ENCODE results near the gene ZFHX2.

DNA sequence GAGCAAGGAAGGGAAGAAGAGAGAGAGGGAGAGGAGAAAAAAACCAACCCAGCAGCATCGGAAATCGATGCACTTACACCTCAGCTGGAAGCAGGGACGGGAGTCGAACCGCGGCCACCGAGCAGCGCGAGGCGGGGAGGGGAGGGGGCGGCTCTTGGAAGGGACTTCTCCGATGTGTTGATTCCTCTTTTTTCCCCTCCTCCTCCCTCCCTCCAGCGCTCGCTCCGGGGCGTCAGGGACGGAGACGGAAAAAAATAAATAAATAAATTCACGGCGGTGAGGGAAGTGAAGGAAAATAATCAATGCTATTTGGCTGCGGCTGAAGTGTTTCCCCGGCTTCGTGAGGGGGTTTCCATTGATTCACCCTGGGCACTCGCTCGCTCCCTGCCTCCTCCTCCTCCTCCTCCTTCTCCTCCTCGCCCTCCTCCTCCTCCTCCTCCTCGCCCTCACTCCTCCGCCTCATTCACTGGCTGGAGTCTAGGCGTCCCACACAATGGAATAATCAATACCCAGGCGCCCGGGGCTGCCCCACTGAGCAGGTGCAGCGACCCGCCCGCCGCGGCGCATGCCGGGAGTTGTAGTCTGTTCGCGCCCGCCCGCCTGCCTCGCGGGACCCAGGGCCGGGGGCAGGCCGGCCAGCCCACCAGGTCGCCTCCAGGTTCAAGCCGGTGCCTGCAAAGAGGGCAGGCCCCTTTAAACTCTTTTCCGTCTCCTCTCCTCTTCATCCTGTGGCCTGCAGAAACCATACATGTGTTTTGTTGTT is at the start of gene ZFHX2:
- TF ChIP-seq, protein P1, sequence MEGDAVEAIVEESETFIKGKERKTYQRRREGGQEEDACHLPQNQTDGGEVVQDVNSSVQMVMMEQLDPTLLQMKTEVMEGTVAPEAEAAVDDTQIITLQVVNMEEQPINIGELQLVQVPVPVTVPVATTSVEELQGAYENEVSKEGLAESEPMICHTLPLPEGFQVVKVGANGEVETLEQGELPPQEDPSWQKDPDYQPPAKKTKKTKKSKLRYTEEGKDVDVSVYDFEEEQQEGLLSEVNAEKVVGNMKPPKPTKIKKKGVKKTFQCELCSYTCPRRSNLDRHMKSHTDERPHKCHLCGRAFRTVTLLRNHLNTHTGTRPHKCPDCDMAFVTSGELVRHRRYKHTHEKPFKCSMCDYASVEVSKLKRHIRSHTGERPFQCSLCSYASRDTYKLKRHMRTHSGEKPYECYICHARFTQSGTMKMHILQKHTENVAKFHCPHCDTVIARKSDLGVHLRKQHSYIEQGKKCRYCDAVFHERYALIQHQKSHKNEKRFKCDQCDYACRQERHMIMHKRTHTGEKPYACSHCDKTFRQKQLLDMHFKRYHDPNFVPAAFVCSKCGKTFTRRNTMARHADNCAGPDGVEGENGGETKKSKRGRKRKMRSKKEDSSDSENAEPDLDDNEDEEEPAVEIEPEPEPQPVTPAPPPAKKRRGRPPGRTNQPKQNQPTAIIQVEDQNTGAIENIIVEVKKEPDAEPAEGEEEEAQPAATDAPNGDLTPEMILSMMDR (IDR thresholded peaks at IDR 0.05; ENCODE audit: low read length), result no peak
- TF ChIP-seq EZH2 (optimal IDR thresholded peaks at IDR 0.05; ENCODE audit: low read depth, low read length), result no peak

Data from MM.1S (cell line).